Choroid plexus epithelial cell (primary cell): ENCODE data around the gene CLSTN1.

Experiments used
- DNase-seq: peaks from one replicate; pipeline ENCODE4 v3.0.0-alpha.2; 2010; ENCODE audit warnings: low read depth
- H3K4me3 ChIP-seq: 2 replicates; pipeline ENCODE4 v1.5.1; 2011; ENCODE audit warnings: low read depth, mild to moderate bottlenecking, control low read depth, low read length, moderate library complexity
- TF ChIP-seq, protein P1 (sequence below): conservative IDR thresholded peaks from 2 replicates; pipeline ENCODE4 v1.5.1; 2011; ENCODE audit warnings: low read depth, mild to moderate bottlenecking, control low read depth, inconsistent platforms, low read length, moderate library complexity

The CLSTN1 gene

DNA sequence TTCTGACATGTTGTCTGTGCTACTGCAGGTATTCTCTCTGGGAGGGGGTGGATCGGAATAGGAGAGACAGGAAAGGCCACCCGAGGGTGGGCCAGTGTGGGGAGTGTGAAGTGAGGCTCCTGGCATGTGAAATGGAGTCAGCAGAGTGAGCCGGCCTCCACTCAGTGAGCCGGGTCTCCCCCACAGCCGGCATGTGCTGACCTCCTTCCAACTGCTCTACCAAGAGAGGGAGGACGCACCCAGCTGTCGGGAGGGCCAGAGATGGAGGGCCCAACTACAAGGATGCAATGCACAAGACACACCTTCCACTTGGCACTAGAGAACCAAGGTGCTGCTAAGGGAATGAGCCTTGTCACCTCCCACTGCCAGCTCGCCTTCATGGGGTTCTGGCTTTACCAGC is 28.2 kb upstream of the CLSTN1 start:
- TF ChIP-seq, protein P1, sequence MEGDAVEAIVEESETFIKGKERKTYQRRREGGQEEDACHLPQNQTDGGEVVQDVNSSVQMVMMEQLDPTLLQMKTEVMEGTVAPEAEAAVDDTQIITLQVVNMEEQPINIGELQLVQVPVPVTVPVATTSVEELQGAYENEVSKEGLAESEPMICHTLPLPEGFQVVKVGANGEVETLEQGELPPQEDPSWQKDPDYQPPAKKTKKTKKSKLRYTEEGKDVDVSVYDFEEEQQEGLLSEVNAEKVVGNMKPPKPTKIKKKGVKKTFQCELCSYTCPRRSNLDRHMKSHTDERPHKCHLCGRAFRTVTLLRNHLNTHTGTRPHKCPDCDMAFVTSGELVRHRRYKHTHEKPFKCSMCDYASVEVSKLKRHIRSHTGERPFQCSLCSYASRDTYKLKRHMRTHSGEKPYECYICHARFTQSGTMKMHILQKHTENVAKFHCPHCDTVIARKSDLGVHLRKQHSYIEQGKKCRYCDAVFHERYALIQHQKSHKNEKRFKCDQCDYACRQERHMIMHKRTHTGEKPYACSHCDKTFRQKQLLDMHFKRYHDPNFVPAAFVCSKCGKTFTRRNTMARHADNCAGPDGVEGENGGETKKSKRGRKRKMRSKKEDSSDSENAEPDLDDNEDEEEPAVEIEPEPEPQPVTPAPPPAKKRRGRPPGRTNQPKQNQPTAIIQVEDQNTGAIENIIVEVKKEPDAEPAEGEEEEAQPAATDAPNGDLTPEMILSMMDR = no peak
- no peak overlapping the region for H3K4me3 ChIP-seq
- no peak for DNase-seq

GRCh38 chr1:9850442-9851162 is 26.8 kb upstream of the CLSTN1 start:
- DNase-seq = no peak
- no peak overlapping the region for H3K4me3 ChIP-seq
- TF ChIP-seq, protein P1 = no peak

- no peak for DNase-seq
- H3K4me3 ChIP-seq = no peak overlapping the region
- TF ChIP-seq, protein P1 = no peak
Measured at GRCh38 chr1:9849691-9850441, 26.1 kb upstream of the CLSTN1 start.

GRCh38 chr1:9848022-9848421 is 24.3 kb upstream of the CLSTN1 start:
- DNase-seq = peak; percentile 49
- TF ChIP-seq, protein P1 = no peak
- no peak overlapping the region for H3K4me3 ChIP-seq

GRCh38 chr1:9847269-9847668 is 23.5 kb upstream of the CLSTN1 start:
- TF ChIP-seq, protein P1 = no peak
- H3K4me3 ChIP-seq = no peak overlapping the region
- no peak for DNase-seq

GRCh38 chr1:9846611-9847171 is 22.9 kb upstream of the CLSTN1 start:
- peak; percentile 63 for DNase-seq
- TF ChIP-seq, protein P1 = peak; percentile 21
- H3K4me3 ChIP-seq = peak overlapping the region; percentile 7

DNA sequence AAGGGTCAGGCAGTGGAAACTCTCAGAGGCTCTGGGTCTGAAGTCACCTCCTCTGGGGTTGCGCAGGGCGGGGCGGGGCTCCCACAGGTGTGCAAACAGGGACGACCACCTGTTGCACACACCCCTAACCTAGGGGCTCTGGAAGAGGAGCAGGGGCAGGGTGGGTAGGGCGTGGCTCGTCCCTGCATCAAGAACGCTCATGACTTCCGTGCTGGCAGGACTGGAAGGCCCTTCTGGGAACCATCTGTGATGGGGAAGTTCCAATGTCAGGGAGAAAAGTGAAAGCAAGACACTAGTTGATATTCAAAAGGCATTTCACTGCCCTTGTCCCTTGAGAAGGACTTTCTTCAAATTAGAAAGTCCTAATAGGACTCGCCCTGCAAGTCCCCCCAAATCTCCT is 22.1 kb upstream of the CLSTN1 start:
- no peak for DNase-seq
- H3K4me3 ChIP-seq = no peak overlapping the region
- TF ChIP-seq, protein P1 = no peak
